ENCODE data around the gene BRIP1.
"Not testable (repeated sequence)": the region's sequence is repeated elsewhere in the genome, so short reads cannot be mapped to it uniquely, and the experiment has no call there.

The BRIP1 gene

GRCh38 chr17:61799812-61800484 lies 63.4 kb downstream of the BRIP1 start:
- no peak for DNase-seq

GRCh38 chr17:61797283-61797682 lies 66.0 kb downstream of the BRIP1 start:
- no peak for DNase-seq

DNA sequence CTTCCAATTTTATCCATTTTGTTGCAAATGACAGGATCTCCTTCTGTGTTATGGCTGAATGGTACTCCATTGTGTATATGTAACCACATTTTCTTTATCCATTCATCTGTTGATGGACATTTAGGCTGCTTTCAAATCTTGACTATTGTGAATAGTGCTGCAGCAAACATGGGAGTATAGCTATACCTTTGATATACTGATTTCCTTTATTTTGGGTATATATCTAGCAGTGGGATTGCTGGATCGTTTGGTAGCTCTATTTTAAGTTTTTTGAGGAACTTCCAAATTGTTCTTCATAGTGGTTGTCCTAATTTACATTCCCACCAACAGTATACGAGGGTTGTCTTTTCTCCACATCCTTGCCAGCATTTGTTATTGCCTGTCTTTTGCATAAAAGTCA lies 67.8 kb downstream of the BRIP1 start:
- DNase-seq, result no peak

GRCh38 chr17:61794792-61795191 lies 68.5 kb downstream of the BRIP1 start:
- no peak for DNase-seq

DNA sequence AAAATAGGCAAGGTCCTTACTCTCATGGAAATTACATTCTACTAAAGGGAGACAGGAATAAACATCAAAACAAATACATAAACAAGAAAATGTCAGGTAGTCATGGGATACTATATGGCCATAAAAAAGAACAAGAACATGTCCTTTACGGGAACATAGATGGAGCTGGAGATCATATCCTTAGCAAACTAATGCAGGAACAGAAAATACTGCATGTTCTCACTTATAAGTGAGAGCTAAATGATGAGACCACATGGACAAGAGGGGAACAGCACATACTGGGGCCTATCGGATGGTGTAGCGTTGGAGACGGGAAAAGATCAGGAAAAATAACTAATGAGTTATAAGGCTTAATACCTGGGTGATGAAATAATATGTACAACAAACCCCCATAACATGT lies 69.1 kb downstream of the BRIP1 start:
- DNase-seq, result no peak

DNA sequence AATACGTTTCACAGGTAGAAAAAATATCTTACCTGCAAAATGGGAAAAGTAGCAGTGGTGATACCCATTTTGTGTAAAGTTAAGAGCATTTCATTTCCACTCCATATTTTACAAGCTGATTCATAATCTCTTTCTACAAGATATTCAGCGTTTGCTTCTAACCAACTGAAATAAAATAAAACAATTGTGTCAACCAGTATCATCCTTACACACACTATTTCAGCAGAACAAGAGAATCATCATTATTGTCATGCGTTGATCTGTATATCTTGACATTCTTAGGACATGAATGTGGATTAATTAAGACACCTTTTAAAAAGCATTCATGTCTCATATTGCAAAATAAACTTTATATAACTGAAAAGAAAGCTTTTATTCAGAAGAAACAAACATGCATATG lies 69.8 kb downstream of the BRIP1 start:
- DNase-seq, result no peak

- DNase-seq, result no peak
Observed at GRCh38 chr17:61789872-61790271, 73.5 kb downstream of the BRIP1 start.

DNA sequence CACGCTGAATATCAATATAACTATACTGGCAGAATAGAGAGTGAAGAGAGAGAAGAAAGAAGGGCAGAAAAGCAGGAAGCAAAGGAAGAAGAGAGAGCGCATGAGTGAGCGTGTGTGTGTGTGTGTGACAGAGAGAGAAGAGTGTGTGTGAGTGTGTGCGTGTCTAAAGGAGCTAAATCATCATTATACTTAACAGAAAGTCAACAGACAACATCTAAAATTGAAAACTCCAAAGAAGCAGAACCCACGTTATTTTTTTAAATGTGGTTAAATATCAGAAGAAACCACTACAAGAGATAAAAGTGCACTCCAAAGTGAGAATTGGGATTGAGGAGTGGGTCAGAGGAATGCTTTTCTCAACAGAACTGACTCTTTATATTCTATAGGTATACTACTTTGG lies 77.2 kb downstream of the BRIP1 start:
- no peak for DNase-seq

- no peak for DNase-seq
Observed at GRCh38 chr17:61784510-61784909, 78.8 kb downstream of the BRIP1 start.

DNA sequence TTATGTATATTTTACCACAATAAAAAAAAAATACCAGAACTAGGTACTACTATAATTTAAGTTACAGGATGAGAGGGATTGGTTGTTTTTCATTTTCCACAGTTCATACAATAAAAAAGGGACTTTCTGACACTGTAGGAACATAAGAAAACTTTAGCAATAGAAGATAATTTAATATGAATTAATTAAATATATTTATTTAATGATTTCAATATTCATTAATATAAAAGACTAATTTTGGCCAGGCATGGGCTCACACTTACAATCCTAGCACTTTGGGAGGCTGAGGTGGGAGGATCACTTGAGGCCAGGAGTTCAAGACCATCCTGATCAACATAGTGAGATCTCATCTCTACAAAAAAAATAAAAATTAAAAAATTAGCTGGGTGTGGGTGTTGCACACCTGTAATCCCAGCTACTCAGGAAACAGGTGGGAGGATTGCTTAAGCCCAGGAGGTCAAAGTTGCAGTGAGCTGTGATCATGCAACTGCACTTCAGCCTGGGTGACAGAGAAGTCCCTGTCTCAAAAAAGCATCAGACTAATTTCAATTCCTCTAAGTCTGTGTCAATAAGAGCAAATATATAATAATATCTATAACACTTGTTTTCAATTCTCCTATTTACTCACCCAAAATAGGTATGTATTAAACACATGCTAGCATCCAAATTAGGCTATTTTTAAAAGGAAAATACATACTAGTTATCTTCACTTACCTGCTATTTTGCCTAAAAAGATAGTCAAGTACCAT lies 79.6 kb downstream of the BRIP1 start:
- no peak for DNase-seq

GRCh38 chr17:61783120-61783519 lies 80.2 kb downstream of the BRIP1 start:
- no peak for DNase-seq

DNA sequence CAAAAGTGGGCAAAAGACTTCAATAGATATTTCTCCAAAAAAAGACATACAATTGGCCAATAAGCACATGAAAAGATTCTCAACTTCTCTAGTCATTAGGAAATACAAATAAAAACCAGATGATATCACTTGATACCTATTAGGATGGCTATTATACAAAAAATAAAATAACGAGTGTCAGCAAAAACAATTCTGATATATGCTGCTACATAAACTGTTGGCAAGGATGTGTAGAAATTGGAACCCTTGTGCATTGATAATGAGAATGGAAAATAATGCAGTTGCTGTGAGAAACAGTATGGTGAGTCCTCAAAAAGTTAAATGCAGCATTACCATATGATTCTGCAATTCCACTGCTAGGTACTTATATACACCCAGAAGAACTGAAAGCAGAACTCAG lies 80.6 kb downstream of the BRIP1 start:
- no peak for DNase-seq

GRCh38 chr17:61775364-61775763 lies 88.0 kb downstream of the BRIP1 start:
- no peak for DNase-seq

DNA sequence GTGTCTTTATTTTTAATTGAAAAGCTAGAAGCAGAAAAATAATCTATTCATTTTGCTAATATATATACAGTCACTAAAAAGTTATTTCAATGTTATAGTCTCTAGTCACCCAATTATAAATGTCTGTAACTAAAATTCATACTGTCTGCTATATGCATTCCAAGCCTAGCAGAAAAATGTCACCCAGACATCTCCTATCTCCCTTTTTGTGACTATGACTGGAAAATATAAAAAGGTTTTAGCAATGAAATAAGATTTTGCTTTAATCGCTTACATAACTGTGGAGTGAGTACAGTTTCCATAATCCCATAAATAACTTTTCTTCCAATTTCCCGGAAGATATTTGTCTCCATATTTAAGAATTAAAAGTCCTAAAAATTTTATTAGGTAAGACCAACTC lies 88.6 kb downstream of the BRIP1 start:
- DNase-seq, result peak; percentile 43

DNA sequence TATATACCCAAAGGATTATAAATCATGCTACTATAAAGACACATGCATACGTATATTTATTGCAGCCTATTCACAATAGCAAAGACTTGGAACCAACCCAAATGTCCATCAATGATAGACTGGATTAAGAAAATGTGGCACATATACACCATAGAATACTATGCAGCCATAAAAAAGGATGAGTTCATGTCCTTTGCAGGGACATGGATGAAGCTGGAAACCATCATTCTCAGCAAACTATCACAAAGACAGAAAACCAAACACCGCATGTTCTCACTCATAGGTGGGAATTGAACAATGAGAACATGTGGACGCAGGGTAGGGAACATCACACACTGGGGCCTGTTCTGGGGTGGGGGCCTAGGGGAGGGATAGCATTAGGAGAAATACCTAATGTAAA lies 89.2 kb downstream of the BRIP1 start:
- DNase-seq, result not testable (repeated sequence)

DNA sequence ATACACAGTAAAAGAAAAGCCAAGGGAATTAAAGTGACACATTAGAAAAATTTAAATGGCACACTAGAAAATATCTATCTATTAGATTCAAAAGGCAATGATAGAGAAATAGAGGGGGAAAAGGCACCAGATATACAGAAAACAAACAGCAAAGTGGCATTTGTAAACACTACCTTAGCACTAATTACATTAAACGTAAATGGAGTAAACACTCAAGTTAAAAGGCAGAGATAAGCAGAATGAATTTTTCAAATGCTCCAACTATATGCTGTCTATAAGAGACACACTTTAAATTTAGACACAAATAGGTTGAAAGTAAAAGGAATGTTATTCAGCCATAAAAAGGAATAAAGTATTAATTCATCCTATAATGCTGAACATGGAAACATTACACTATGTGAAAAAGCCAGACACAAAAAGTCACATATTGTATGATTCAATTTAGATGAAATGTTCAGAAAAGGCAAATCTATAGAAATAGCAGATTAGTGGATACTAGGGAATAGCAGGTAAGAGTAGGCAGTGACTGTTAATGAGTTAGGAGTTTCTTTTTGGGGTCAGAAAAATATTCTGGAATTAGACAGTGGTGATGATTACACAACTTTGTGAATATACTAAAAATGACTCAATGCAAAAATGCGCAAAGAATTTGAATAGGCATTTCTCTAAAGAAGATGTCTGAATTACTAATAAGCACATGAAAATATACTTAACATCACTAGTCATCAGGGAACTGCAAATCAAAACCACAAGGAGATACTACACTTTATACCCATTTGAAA lies 92.4 kb downstream of the BRIP1 start:
- DNase-seq, result peak; percentile 87

GRCh38 chr17:61770043-61770442 lies 93.3 kb downstream of the BRIP1 start:
- DNase-seq, result peak; percentile 22

- DNase-seq, result no peak
Observed at GRCh38 chr17:61768405-61768804, 94.9 kb downstream of the BRIP1 start.

DNA sequence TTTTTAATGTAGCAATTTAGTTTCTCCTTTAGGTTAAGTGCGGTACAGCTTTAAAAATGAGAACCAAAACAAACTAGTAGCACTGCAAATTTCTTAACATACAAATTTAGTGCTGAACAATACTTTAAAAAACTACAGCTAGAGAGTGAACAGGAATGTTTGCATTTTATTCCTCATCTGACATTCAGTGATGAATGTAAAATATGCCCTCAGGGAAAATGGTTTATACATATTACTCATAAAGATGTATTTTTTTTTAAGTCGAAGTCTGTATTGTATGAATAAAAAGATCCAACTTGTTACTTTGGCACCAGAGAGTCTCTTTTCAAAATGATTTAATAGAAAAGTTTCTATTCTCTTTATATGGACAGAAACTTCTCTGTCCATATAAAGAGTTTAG lies 96.8 kb downstream of the BRIP1 start:
- peak; percentile 84 for DNase-seq

- no peak for DNase-seq
Observed at GRCh38 chr17:61764846-61765245, 98.5 kb downstream of the BRIP1 start.

DNA sequence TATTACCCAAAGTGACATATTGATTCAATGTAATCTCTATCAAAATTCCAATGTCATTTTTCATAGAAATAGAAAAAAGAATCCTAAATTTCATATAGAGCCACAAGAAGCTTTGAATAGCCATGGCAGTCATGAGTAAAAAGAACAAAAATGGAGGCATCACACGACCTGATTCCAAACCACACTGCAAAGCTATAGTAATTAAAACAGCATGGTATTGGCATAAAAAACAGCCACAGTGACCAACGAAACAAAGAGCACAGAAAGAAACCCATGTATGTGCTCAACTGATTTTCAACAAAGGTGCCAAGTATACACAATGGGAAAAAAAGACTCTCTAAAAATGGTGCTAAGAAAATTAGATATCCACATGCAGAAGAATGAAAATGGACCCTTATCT lies 101.5 kb downstream of the BRIP1 start:
- DNase-seq, result no peak

DNA sequence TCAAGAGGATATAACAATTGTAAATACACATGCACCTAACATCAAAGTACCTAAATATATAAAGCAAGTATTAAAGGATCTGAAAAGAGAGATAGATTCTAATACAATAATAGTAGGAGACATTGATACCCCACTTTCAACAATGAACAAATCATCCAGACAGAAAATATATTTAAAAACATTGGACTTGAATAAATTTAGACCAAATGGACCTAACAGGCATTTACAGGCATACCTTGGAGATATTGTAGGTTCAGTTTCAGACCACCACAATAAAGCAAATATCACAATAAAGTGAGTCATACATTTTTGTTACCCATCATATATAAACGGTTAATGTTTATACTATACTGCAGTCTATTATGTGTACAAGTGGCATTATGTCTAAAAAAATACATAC lies 104.0 kb downstream of the BRIP1 start:
- no peak for DNase-seq

DNA sequence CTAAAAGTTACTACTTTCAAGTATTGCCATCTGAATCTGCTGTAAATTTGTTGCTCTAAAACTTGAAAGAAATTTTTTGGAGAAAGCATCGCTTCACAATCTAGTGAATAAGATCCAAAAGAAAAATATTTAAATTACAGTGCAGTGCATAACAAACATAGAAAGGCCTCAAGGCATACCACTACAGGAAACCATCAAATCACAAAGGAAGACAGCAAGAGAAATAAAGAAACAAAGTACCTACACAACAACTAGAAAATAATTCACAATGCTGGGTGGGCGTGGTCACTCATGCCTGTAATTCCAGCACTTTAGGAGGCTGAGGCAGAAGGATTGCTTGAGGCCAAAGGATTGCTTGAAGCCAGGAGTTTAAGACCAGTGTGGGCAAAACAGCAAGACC lies 104.9 kb downstream of the BRIP1 start:
- no peak for DNase-seq

DNA sequence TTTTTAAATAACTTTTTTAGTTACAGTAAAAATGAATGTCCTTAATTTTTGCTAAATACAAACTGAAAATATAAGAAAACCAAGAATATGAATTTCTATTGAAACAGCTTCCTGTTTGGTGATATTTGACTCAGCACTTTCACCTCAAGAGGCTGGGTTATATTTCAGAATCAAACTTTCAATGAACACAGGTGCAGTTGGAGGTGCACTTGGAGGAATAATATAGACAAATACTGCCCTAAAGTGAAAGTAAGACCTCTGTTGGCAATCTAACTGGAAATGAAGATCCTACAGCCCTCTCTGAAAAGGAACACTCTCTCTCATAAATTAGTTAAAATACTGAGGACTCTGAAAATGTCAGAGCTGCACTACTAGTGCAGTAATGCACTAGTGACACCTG lies 106.2 kb downstream of the BRIP1 start:
- no peak for DNase-seq

Data from fibroblast of skin of scalp (primary cell).